GM21515 (cell line): ENCODE results near the gene RAB34.
"Not testable (repeated sequence)": the region's sequence is repeated elsewhere in the genome, so short reads cannot be mapped to it uniquely, and the experiment has no call there.

Experiments
- ATAC-seq: cut with Tn5 transposase; IDR thresholded peaks from one replicate; pipeline ENCODE4 v1.9.1; 2021; ENCODE audit not compliant: unreplicated experiment

Gene RAB34

DNA sequence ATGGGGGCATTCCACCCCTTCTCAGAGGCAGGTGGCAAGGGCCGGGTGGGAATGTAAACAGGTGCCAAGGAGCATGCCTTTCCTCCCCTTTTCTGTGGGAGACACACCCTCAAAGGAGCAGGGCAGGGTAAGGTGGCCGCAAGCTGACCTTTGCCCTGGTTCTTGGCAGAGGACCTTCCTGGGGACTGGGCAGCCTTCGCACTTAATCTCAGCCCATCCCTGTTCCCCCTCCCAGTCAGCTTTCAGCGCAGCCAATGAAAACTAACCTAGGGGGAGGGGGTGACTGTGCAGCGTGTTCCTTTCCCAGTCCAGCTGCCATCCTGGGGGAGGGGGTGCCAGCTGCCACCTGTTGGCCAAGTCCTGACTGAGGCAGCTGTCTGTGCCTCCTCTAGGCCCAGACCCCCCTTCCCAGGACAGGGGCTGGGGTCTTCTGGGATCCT is 29.0 kb upstream of the RAB34 start:
- no peak for ATAC-seq

DNA sequence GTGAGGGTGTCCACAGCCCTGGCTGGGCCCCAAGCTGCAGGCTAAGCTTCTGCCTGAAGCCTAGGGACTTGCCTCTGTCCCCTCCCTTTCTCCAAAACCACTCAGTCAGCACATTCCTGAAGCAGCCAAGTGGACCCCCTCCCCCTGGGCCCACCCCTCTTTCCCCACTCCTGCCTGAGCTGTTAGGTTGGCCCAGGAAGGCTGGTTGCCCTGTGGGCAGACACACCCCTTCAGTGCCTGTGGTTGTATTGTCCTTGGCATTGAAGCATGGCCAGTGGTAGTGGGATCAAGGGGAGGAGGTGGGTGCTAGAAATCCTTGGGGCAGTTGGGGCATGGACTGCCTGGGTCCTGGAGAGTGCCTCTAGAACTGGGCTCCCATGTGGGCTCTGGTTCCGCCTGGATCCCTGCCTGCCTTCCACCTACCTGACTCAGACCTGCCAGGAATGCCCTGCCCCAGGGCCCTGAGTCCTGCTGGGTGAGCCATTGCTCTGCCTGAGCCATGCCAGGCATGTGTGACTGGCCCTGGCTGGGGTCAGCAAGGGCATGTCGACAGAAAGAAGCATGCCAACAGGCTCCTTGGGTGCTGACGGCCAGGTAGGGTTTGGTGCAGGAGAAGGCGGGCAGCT is 28.2 kb upstream of the RAB34 start:
- ATAC-seq: no peak

GRCh38 chr17:28744972-28745785 is 27.5 kb upstream of the RAB34 start:
- no peak for ATAC-seq

DNA sequence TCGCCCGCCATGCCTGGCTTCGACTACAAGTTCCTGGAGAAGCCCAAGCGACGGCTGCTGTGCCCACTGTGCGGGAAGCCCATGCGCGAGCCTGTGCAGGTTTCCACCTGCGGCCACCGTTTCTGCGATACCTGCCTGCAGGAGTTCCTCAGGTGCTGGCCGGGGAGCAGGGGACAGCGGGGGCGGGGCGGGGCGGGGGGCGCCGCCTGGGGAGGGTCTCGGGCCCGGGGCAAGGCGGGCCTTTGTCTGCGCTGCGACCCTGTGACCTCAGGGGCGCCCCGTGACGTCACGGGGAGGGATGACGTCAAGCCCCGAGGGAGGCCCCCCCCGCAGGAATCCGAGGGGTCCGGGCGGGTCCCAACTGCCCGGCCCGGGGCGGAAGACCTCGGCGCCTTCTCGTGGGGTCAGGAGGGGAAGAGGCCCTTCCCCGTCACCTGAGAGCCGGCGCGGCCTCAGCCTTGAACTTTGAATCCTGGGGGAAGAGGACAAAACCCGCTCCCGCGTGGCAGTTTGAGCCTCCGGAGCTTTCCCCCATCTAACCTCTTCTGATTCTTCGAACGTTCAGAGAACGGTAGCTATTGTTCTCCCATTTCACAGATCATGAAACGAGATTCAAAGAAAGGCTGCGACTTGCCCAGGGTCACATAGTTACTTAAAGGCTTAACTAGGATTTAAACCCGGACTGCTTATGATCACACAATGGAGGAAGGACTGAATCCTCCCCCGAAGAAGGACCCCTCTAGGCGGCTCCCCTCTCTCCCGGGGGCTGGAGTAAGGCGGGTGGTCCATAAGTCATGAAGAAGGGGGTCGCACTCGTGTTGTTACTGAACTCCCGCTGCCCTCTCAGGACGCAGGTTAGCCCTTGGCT is 26.7 kb upstream of the RAB34 start:
- ATAC-seq: peak; percentile 21

DNA sequence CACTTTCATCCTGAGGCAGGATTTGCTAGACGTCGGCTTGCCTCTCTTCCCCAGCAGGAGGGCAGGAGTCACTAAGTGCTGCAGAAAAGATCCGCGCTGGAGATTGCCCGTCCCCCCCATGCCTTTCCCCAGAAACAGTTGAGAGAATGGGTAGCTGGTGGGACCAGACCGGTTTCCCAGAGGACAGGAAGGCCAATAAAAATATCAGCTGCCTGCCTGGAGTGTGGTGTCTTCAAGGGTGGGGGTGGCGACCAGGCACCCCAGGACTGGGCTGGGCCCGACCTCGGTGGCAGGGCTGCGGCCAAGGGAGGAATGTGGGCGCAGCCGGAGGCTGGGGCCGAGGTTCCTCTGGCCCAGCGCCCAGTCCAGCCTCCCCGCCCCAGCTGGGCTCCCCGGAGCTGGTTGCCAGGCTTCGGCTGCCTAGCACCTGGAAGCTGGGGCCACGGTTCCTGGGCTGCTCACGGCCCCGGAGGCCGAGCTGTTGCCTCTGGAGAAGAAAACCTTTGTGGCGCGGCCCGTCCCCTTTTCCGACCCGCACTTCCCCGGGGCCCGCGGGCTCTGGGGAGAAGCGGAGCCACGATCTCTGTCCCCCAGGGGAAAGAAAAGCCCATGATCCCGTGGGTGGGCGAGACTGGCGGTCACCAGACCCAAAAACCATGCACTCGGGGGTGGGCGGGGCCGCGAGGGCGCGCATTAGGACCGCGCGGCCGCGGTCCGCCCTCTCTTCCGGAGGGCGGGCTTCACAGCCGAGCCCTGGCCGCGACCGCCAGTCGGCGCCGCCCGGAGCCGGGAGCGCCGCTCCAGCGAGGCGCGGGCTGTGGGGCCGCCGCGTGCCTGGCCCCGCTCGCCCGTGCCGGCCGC is 25.8 kb upstream of the RAB34 start, which contains the start of gene TRAF4:
TSS of gene TRAF4 (plus strand) at position 769 of the 861 bp plus-strand sequence. CDS start 102 bp downstream, outside the sequence.
- peak; percentile 49 for ATAC-seq

DNA sequence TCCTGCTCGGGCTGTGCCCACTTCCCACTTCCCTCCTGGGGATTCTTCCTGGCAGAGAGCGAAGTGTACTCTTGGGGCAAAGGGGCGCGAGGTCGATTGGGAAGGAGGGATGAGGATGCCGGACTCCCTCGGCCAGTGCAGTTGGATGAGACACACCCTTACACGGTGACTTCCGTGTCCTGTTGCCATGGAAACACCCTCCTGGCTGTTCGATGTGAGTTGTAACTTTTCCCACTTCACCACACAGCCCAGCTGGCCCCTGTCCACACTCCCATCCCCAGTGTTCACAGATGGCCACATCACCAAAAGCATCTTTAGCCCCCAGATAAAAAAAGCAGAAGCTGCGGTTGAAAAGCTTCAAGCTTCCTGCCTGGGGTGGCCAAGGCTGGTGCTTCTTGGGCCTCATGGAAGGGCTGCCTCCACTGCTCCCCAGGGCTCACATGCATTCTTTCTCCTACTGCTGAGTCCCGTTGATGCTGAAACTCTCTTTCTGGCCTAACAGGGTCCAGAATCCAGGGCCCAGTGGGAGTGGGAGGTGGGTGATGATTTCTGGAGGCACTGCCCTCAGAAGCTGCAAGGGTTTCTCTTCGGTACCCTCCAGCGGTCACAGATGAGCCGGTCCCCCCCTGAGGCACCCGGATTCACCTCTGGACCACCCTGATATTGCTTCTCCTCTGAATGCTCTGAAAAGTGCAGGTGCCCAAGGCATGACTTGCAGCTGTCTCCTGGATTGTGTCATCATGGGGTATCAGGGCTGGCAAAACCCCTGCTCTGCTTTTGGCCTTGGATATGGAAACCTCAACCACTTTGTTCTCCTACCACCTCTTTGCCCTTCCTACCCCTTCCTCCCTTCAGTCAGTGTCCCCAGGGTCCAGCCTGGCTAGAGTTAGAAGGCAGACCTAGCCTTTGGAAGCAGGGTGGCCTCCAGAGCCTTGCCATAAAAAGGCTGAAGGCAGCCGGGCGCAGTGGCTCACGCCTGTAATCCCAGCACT is 24.0 kb upstream of the RAB34 start:
- no peak for ATAC-seq

DNA sequence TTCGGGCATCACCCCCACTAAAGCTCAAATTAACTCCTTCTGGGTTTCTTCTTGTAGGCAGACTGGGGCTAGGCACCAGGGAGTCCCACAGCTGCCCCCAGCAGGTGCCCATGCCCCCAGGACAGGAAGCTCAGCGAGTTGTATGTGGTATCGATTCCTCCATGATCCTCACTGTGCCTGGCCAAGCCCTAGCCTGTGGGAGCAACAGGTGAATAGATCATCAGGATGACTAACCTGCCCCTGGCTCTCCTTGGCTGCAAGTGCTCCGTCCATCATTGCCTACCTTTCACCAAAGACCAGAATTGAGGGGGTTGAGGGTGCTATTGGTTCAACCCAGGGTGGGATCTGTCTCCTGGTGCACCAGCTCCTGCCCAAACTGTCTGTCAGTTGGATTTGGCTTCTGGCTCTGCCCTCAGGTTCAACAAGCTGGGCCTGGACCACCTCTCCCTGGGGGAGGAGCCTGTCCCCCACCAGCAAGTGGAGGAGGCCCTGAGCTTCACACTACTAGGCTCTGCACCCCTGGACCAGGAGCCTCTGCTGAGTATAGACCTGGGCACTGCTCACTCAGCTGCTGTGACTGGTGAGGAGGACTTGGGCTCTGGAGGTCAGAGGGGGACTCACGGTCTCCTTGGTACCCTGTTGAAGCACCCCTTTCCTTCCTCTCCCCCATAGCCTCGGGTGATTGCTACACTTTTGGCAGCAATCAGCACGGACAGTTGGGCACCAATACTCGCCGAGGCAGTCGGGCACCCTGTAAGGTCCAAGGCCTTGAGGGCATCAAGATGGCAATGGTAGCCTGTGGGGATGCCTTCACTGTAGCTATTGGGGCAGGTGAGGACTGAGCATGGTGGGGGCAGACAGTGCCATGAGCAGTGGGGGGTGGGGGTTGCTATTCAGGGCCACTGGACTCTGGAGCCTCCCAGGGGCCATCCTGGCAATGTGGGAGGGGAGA is 23.0 kb upstream of the RAB34 start:
- ATAC-seq: no peak

DNA sequence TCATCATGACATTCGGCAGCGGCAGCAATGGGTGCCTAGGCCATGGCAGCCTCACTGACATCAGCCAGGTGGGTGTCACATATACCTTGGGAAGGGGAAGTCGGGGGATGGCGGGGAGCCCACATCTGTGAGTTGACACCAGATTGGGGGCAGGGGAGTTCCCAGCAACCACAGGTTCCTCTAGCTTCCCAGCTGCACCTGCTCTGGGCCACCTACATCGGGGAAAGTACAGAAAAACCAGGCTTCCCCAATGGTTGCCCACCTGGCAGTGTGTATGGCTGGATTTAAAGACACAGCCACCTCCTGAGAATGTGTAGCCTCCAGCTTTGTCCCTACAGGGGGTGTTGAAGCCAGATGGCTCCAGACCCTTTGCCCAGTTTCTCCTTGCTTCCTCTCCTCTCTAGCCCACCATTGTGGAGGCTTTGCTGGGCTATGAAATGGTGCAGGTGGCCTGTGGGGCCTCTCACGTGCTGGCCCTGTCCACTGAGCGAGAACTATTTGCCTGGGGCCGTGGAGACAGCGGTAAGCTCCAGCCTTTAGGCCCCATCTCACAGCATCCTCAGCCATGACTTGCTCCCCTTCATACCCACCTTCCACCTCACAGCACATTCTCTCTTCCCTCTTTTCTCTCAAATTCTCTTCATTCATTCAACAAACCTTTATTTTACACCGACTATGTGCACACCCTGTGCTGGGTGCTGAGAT is 21.2 kb upstream of the RAB34 start:
- ATAC-seq: no peak

DNA sequence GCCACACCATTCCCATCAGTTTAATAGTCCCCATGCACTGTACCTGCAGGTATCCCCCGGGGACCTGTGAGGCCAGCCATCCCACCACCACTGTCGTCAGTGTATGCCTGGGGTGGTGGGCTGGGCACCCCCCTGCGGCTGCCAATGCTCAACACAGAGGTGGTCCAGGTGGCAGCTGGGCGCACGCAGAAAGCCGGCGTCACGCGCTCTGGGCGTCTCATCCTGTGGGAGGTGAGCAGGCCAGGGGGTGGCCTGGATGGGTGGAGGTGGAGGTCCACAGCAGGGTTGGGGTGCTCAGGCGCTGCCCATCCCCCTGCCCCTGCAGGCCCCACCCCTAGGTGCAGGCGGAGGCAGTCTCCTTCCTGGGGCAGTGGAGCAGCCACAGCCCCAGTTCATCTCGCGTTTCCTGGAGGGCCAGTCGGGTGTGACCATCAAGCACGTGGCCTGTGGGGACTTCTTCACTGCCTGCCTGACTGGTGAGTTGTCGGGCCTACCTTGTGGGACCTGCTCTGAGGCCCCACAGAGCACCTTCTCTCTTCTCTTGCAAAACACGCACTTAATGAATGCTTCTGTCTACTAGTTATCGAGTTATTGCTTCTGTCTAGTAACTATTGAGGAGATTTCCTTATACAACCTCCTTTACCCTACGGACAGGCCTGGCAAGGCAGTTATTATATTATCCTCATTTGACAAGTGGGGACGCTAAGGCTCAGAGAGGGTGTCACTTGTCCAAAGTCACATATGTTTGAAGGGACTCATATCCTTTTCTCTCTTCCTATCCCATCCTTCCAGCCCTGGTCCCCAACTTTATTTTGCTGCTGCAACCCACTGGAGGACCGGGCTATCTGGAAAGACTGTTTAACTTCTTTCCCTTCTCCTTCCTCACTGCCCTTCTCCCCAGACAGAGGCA is 20.4 kb upstream of the RAB34 start:
- peak; percentile 57 for ATAC-seq

GRCh38 chr17:28737316-28737715 is 19.6 kb upstream of the RAB34 start:
- ATAC-seq: no peak

DNA sequence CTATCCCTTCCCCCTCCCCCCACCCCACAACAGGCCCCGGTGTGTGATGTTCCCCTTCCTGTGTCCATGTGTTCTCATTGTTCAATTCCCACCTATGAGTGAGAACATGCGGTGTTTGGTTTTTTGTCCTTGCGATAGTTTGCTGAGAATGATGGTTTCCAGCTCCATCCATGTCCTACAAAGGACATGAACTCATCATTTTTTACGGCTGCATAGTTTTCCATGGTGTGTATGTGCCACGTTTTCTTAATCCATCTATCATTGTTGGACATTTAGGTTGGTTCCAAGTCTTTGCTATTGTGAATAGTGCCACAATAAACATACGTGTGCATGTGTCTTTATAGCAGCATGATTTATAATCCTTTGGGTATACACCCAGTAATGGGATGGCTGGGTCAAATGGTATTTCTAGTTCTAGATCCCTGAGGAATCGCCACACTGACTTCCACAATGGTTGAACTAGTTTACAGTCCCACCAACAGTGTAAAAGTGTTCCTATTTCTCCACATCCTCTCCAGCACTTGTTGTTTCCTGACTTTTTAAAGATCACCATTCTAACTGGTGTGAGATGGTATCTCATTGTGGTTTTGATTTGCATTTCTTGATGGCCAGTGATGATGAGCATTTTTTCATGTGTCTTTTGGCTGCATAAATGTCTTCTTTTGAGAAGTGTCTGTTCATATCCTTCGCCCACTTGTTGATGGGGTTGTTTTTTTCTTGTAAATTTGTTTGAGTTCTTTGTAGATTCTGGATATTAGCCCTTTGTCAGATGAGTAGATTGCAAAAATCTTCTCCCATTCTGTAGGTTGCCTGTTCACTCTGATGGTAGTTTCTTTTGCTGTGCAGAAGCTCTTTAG is 18.5 kb upstream of the RAB34 start:
- not testable (repeated sequence) for ATAC-seq

- ATAC-seq: no peak
These were observed 17.6 kb upstream of the RAB34 start for GRCh38 chr17:28735242-28735722.

GRCh38 chr17:28734712-28735241 is 17.1 kb upstream of the RAB34 start:
- ATAC-seq: no peak

GRCh38 chr17:28733346-28733745 is 15.7 kb upstream of the RAB34 start:
- ATAC-seq: no peak

DNA sequence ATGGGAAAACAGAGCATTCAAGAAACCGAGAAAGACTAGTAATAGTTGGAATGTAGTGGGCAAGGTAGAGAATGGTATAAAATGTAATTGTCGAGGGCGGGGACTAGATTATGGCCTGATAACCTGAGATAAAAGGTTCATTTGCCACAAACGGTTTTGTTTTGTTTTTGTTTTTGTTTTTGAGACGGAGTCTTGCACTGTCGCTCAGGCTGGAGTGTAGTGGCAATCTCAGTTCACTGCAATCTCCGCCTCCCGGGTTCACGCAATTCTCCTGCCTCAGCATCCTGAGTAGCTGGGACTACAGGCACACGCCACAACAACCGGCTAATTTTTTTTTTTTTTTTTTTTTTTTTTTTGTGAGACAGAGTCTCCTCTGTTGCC is 12.3 kb upstream of the RAB34 start:
- ATAC-seq: no peak
